ENCODE measurements around the gene DNAJA4. TPM values are rescaled to one million over a fixed set of nuclear protein-coding genes. Genes with fewer than 3 reads are reported as not detected.

DNAJA4 gene
- total and polyA plus RNA-seq, 9 of the 15 experiments (the other 6 are each of a cell fraction or from before 2014, with no cell fraction given), result 0.11 to 1.0 (median 0.16) TPM; not detected in 4

DNA sequence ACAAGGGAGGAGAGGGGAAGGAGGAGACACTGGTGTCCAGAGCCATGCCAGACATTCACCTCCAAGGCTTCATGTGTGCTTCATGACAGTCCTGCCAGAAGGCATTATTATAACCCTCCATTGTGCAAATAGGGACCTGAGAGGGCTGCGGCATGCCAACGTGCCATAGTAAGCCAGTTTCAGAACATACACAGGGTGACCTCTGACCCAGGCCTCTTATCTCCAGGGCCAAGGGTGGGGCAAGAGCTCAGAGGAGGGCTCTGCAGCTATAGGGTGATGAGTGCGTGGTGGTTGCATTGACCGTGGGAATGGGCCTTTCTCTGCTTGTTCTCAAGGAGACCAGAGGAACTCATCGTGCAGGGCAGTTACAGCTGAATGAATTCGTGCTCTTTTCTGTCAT lies 20.3 kb upstream of the DNAJA4 start (continued):
- TF ChIP-seq RERE (CRISPR knock-in tag; IDR thresholded peaks at IDR 0.05; ENCODE audit: borderline replicate concordance) (no peak), ZBTB8A (IDR thresholded peaks at IDR 0.05; ENCODE audit: partially characterized antibody) (no peak), CEBPB (tag; IDR thresholded peaks at IDR 0.05) (0 out of 2 replicates have a peak, but pooled peaks have one; percentile 15), SREBF2 (CRISPR knock-in tag; IDR thresholded peaks at IDR 0.05) (no peak), ESRRB (CRISPR knock-in tag; IDR thresholded peaks at IDR 0.05; ENCODE audit: borderline replicate concordance) (no peak), BMI1 (IDR thresholded peaks at IDR 0.05; ENCODE audit: low read length) (no peak), ADNP (tag; IDR thresholded peaks at IDR 0.05) (no peak), U2AF2 (optimal IDR thresholded peaks at IDR 0.05; ENCODE audit: low read depth, low read length) (no peak), NFE2L1 (tag; IDR thresholded peaks at IDR 0.05; ENCODE audit: borderline replicate concordance, low read depth) (no peak), ZHX1 (conservative IDR thresholded peaks at IDR 0.05; ENCODE audit: low read length) (no peak), HLTF (IDR thresholded peaks at IDR 0.05) (no peak), ZNF584 (CRISPR knock-in tag; IDR thresholded peaks at IDR 0.05; ENCODE audit: low read depth) (no peak)

Data from K562 (cell line).